ENCODE data around the gene EFCAB6. TPM values are rescaled to one million over a fixed set of nuclear protein-coding genes. Genes with fewer than 3 reads are reported as not detected.

The EFCAB6 gene
- total RNA-seq, 1 experiment from 2014 or later, result 2.5 TPM

GRCh38 chr22:43504666-43505261 is 307.3 kb downstream of the EFCAB6 start:
- ChIA-PET POLR2A (ENCODE audit: unreplicated experiment) (no interaction called here), CTCF (no interaction called here)
- H3K4me1 ChIP-seq (replicated peaks; ENCODE audit: insufficient read depth), result no peaks in the 10 kb centered on the region
- no peaks in the 10 kb centered on the region; the same call in 1 of the 2 replicates for H3K9me2 ChIP-seq (ENCODE audit: insufficient read depth)
- no peak overlapping the region for H3K27ac ChIP-seq
- no peak overlapping the region for H2AFZ ChIP-seq
- intact Hi-C loops (cut with micrococcal nuclease; ENCODE audit: unreplicated experiment), result no loop called here
- no peaks in the 10 kb centered on the region; the same call in 1 of the 2 replicates for H3K9me3 ChIP-seq (ENCODE audit: insufficient read depth, low read depth)
- H3K79me2 ChIP-seq (ENCODE audit: low read depth), result no peaks in the 10 kb centered on the region
- no peaks in the 10 kb centered on the region for H3F3A ChIP-seq (ENCODE audit: insufficient read depth, low read depth)
- no peaks in the 10 kb centered on the region; the same call in 1 of the 2 replicates for H4K20me1 ChIP-seq (ENCODE audit: insufficient read depth)
- no peaks in the 10 kb centered on the region for H3K36me3 ChIP-seq (ENCODE audit: low read depth)
- no peak overlapping the region for H3K4me2 ChIP-seq
- no TSS peak for BruUV-seq (replicated peaks)
- no peak overlapping the region for H3K4me3 ChIP-seq
- peaks cover 58% of the 10 kb centered on the region for H3K27me3 ChIP-seq (ENCODE audit: insufficient read depth, low read depth)
- no peak for DNase-seq
- TF ChIP-seq EZH2 (IDR thresholded peaks at IDR 0.05; ENCODE audit: low read depth) (no peak), CTCF (conservative IDR thresholded peaks at IDR 0.05) (no peak)

- Histone ChIP-seq H4K20me1 (ENCODE audit: insufficient read depth) (no peaks in the 10 kb centered on the region; the same call in 1 of the 2 replicates), H3K9me2 (ENCODE audit: insufficient read depth) (no peaks in the 10 kb centered on the region; the same call in 1 of the 2 replicates), H3K4me3 (no peak overlapping the region), H3K4me2 (no peak overlapping the region), H3K27ac (no peak overlapping the region), H3K36me3 (ENCODE audit: low read depth) (no peaks in the 10 kb centered on the region), H3K9me3 (ENCODE audit: insufficient read depth, low read depth) (no peaks in the 10 kb centered on the region; the same call in 1 of the 2 replicates), H3K4me1 (replicated peaks; ENCODE audit: insufficient read depth) (no peaks in the 10 kb centered on the region), H2AFZ (no peak overlapping the region), H3F3A (ENCODE audit: insufficient read depth, low read depth) (no peaks in the 10 kb centered on the region), H3K27me3 (ENCODE audit: insufficient read depth, low read depth) (peaks cover 57% of the 10 kb centered on the region), H3K79me2 (ENCODE audit: low read depth) (no peaks in the 10 kb centered on the region)
- no peak for TF ChIP-seq CTCF (conservative IDR thresholded peaks at IDR 0.05)
- TF ChIP-seq EZH2 (IDR thresholded peaks at IDR 0.05; ENCODE audit: low read depth), result no peak
- no TSS peak for BruUV-seq (replicated peaks)
- POLR2A ChIA-PET (ENCODE audit: unreplicated experiment), result no interaction called here
- DNase-seq, result no peak
- intact Hi-C loops (cut with micrococcal nuclease; ENCODE audit: unreplicated experiment), result no loop called here
- CTCF ChIA-PET, result no interaction called here
These were observed 308.0 kb downstream of the EFCAB6 start for GRCh38 chr22:43504068-43504467.

GRCh38 chr22:43502306-43502874 is 309.7 kb downstream of the EFCAB6 start:
- Histone ChIP-seq H2AFZ (no peak overlapping the region), H3K27me3 (ENCODE audit: insufficient read depth, low read depth) (peaks cover 56% of the 10 kb centered on the region), H3K36me3 (ENCODE audit: low read depth) (no peaks in the 10 kb centered on the region), H3K27ac (no peak overlapping the region), H3K9me3 (ENCODE audit: insufficient read depth, low read depth) (no peaks in the 10 kb centered on the region; the same call in 1 of the 2 replicates), H4K20me1 (ENCODE audit: insufficient read depth) (no peaks in the 10 kb centered on the region; the same call in 1 of the 2 replicates), H3K4me3 (no peak overlapping the region), H3K9me2 (ENCODE audit: insufficient read depth) (no peaks in the 10 kb centered on the region; the same call in 1 of the 2 replicates), H3F3A (ENCODE audit: insufficient read depth, low read depth) (no peaks in the 10 kb centered on the region), H3K4me2 (no peak overlapping the region), H3K4me1 (replicated peaks; ENCODE audit: insufficient read depth) (no peaks in the 10 kb centered on the region), H3K79me2 (ENCODE audit: low read depth) (no peaks in the 10 kb centered on the region)
- BruUV-seq (replicated peaks), result no TSS peak
- DNase-seq, result no peak
- intact Hi-C loops (cut with micrococcal nuclease; ENCODE audit: unreplicated experiment), result no loop called here
- TF ChIP-seq CTCF (conservative IDR thresholded peaks at IDR 0.05) (no peak), EZH2 (IDR thresholded peaks at IDR 0.05; ENCODE audit: low read depth) (no peak)
- ChIA-PET CTCF (no interaction called here), POLR2A (ENCODE audit: unreplicated experiment) (no interaction called here)

All from PC-9 (cell line).